HG02870 (cell line): ENCODE data around the gene FAM217B.

Source experiments
- ATAC-seq: cut with Tn5 transposase; IDR thresholded peaks from one replicate; pipeline ENCODE4 v1.9.1; 2021; ENCODE audit warnings: mild to moderate bottlenecking, moderate library complexity; ENCODE audit not compliant: unreplicated experiment

FAM217B gene

DNA sequence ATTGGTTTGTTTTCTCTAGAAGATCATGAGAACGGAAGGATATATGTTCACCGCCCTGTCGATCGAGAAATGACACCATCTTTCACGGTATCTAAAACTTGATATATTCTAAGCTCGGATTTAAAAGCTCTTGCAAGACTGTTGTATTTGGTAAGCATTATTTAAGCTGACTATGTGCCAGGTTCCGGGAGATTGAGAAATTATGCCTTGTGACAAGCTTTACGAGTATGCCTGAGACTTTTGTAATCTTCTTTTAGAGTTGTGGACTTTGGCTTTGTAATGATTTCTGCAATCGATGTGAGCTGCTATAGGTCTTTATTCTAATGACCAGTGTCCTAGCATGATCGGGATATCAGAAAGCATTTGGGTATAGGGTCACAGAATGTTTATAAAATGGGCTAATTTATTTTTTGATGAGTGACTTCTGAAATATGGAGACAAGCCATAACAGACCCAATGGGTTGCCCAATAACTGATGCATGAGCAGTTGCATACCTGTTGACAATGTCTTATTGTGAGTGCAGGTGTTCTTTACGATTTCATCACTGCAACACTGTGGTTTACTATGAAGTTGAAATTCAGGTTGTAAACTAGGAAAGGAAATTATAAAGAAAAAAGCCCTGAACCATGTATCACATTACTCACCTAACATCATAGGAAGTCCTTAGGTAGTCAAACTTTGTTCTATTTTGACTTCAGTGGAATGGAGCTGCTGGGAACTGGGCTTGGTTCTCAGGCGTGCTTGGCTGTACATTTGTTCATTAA lies 32.0 kb downstream of the FAM217B start:
- no peak for ATAC-seq

DNA sequence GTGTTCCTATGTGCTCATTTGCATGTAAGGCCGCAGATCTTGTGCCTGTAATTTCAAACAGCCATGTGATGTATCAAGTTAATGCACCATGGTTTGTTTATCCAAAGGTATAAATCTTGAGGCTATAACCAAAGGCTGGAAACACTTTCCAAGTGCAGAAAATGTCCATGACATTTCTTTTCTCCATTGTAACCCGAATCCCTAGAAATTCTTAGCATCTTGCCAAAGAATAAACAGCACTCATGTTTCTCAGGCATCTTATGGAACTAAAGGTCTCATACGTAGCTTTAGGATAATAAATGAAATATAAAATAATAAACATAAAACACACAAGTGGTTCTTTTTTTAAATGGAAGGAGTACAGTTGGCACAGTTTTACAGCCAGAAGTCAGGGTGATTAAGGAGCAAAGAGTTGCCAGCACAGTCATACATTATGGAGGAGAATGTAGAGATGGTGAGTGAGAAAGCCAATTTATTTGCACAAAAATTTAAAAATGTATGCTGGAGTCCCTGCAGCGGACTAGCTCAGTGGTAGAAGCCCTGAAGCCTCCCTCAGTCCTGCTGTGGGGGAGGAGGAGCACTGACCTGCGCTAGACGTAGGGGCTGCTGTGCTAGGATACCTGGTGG lies 36.1 kb downstream of the FAM217B start:
- no peak for ATAC-seq

DNA sequence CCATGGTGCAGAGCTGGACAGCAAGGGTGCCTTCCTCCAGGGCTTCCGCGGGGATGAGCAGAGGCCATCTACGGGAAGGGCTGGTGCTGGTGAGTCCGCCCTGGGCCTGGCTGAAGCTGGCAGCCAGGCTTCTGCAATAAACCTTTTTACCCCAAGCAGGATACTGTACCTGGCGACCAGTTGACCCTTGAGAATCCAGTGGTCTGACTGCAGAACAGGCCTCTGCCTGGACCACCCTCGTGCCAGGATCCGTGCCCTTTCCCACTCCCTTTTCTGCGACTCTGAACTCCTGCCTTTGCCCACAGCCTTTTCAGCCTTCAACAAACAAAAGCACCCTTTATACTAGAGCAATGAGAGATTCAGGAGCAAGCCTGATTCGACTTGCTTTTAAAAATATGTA lies 36.9 kb downstream of the FAM217B start:
- no peak for ATAC-seq

DNA sequence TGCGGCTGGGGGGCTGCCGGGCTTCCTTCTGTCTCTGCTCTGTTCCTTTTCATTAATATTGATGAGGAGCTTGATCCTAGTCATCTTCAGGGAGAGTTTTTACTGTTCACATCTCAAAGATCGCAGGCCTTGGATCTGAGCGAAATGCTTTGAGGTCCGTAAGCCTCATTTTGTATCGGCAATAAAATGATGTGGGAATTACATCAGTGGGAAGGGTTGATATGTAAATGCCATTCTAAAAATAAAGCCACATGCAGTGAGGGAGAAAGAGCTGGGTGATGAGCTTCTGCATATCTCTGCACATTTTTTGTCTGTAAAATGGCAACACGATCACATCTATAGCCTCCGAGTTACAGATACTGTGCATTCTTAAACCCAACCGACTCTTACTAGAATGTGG lies 42.9 kb downstream of the FAM217B start:
- ATAC-seq = no peak

DNA sequence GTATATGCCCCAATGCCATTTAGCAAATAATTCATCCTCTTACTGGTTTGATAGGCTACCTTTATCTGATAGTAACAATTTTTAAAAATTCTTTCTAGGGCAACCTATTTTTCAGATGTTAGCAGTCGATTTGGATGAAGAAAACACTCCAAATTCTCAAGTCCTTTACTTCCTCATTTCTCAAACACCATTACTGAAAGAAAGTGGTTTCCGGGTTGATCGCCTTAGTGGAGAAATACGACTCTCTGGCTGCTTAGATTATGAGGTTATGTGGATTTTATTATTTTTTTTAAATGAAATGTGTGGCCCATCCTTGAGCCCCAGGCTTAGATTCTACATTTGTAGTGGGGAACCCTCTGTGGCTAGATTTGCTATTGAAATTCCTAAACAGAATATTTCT lies 44.4 kb downstream of the FAM217B start:
- no peak for ATAC-seq

DNA sequence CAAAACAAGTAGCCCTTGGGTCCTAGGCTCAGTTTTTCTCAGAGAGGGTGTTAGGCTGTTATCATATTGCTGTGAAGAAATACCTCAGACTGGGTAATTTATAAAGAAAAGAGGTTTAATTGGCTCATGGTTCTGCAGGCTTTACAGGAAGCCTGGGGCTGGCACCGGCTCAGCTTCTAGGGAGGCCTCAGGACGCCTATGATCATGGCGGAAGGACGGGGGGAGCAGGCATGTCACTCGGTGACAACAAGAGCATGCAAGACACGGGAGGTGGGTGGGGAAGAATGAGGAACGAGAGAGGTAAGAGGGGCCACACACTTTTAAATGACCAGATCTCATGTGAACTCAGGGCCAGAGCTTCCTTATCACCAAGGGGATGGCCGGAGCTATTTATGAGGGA lies 45.0 kb downstream of the FAM217B start:
- no peak for ATAC-seq

DNA sequence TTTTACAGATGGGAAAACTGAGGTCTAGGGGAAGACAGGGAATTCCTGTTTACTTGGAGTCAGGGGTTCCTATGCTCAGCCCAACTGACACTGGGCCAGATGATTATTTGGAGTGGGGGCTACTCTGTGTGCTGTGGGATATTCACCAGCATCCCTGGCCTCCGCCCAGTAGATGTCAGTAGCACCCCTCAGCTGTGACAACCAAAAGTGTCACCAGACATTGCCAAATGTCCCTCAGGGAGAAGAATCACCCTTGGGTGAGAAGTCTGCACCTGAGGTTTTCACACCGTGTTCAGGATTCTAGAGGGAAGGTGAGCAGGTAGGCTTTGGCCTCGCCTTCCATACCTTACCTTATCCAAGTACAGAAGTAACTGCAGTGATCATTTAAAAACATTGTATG lies 45.7 kb downstream of the FAM217B start:
- ATAC-seq = no peak

DNA sequence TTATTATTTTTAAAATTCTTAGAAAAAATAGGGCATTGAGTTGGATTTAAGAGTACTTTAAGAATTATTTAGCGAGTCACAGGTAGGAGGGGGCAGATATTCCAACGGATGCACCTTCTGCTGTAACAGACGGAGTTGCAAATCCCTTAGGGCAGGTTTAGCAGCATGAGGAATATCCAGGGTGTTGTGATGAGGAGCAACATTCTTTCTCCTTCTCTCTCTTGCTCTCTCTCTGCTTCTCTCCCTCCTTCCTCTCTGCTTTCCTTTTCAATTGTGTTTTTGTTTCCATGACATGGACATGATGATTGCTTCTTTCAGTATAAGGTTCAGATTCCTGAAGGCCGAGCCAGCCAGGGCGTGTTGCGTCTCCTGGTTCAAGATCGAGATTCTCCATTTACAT lies 46.9 kb downstream of the FAM217B start:
- no peak for ATAC-seq

DNA sequence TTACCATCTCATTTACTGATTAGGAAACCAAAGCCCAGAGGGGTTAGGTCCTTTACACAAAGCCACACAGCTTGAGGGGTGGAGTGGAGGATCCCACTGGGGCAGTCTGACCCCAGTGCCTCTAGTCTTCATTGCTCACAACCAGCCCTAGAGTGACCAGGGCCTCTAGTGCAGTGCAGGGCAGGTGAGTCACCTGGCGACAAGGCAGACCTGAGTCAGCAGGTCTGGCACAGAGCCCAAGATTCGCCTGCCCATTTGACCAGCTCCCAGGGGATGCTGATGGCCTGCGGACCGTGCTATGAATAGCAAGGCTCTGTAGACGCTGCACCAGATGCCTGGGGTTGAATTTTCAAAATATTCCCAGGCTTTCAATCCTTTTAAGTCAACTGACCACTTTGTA lies 48.0 kb downstream of the FAM217B start:
- no peak for ATAC-seq

DNA sequence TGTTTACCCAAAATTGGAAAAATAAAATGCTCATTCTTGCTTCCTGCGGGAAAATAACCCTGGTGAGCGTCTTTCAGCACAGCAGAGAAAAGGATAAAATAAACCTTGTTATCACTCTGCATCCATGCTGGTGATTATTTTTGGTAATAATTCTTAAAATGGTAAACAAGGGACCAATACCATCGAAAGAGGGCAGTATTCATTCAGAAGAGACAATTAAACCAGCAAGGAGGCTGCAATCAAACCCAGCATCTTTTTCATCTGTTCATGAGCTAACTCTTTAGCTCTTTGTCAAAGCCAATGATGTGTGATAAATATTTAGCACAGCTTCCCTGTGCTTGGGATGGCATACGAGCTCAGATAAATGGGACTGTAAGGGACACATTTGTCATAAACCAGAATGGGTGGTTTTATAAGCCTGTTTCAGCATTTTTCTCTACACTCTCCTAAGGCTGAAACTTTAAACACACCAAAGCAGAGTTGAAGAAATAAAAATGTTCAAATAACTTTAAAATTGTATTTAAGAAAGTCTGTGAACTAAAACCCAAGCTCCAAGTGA lies 52.4 kb downstream of the FAM217B start:
- ATAC-seq = no peak

DNA sequence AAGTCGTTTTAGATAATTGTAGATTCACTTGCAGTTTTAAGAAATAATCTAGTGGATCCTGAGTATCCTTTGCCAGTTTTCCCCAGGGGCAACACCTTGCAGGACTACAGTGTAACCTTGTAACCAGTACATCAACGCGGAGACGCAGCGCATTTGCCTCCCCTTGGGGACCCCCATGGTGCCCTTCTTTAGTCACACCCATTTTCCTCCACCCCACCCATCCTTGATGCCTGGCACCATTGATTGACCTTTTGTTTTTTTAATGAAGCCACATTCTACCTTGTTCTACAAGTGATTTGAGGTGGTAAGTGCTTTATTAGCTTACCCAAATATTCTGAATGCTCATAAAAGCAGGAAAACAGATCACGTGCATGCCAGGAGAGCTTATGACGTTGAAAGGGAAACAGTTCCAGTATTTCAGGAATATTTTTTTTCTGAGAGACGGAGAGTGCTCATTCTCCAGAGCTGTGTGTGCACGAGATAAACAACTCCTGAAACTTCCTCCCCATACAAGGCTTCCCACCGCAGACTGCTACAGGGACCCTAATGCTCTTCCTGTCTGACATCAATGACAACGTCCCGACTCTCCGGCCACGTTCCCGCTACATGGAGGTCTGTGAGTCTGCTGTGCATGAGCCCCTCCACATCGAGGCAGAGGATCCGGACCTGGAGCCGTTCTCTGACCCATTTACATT lies 53.7 kb downstream of the FAM217B start:
- no peak for ATAC-seq

DNA sequence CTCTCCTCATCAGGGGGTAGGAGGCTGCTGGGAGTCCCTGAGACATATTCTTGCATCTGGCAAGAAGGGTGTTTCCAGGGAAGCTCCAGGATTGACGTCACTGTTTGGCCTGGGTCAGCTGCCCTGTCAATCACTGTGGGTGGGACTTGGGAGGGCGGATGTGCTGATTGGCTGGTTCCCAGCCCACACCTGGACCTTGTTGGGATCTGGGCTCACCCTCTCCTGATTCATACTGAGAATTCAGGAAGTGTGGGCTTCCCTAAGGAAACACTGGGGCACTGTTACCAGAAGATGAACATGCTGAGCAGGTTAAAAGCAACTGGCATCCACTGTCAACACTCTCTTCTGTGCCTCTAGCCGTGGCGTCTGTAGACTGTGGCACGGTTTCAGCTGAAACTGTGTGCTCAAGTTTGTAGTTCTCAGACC lies 54.5 kb downstream of the FAM217B start:
- no peak for ATAC-seq

DNA sequence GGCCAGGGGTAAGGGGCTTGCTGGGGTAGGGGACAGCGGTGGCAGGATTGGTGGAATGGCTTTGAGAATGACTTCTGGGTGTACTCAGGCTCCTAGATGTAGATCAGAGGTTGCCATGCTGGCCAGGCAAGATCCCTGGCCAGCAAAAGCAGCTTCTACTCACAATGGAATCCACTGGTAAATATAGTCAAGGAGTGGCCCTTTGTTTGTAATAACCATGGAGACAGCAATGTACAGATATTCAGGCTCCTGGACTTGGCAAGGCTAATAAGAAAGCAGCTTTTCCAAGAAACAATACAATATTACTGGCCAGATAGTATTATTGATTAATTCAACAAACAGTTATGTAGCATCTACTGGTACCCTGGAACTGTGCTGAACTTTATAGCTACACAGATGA lies 55.9 kb downstream of the FAM217B start:
- no peak for ATAC-seq

DNA sequence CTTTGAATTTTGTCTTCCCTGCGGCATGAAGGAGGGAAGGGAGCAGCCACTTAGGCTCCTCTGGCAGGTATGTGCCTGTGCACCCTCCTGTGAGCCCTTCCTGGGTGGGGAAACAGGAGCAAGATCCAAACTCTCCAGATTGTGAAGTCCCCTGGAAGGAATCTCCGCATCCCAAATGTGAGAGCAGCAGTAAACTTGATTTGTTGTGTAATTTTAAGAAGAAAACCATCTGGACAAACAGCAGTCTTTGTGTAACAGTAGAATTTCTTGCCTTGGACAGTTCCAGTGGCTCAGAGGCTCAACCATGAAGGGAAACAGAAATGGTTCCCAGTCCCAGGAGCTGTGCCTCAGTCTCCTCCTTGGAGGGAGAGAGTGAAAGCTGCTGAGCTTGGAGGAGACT lies 57.7 kb downstream of the FAM217B start:
- ATAC-seq = no peak
